ENCODE data around the gene RAP1GDS1.
"Not testable (repeated sequence)": the region's sequence is repeated elsewhere in the genome, so short reads cannot be mapped to it uniquely, and the experiment has no call there.

GRCh38 chr4:98457422-98457821 lies 196.2 kb downstream of the RAP1GDS1 start:
- not testable (repeated sequence) for TF ChIP-seq ARNTL (CRISPR knock-in tag; IDR thresholded peaks at IDR 0.05; ENCODE audit: borderline replicate concordance, low read depth); CSDC2 (CRISPR knock-in tag; IDR thresholded peaks at IDR 0.05); POU6F1 (CRISPR knock-in tag; IDR thresholded peaks at IDR 0.05; ENCODE audit: borderline replicate concordance, low read depth); ZFP3 (CRISPR knock-in tag; IDR thresholded peaks at IDR 0.05); ZNF565 (CRISPR knock-in tag; conservative IDR thresholded peaks at IDR 0.05; ENCODE audit: low read depth); TOX (CRISPR knock-in tag; IDR thresholded peaks at IDR 0.05; ENCODE audit: borderline replicate concordance); TCF4 (CRISPR knock-in tag; IDR thresholded peaks at IDR 0.05; ENCODE audit: borderline replicate concordance); ZC3H10 (CRISPR knock-in tag; IDR thresholded peaks at IDR 0.05); PPARA (CRISPR knock-in tag; IDR thresholded peaks at IDR 0.05; ENCODE audit: borderline replicate concordance); BACH2 (CRISPR knock-in tag; IDR thresholded peaks at IDR 0.05; ENCODE audit: borderline replicate concordance); CREB5 (CRISPR knock-in tag; IDR thresholded peaks at IDR 0.05; ENCODE audit: low read depth)

All from SK-N-SH treated with all-trans-retinoic acid at 6 μM for 48 hours (cell line).